Pancreas (tissue), 10 donors: Measurements from ENCODE around the gene ZNF521. TPM values are rescaled to one million over a fixed set of nuclear protein-coding genes. Genes with fewer than 3 reads are reported as not detected.

Experiments used
- ATAC-seq, 4 donors: fragments of 200-7000 bp; cut with Tn5 transposase; one replicate each; pipeline versions ENCODE4 v1.8.0 to v1.9.1; 2020; ENCODE audit warnings: mild to moderate bottlenecking in 4 of 4, moderate library complexity in 4 of 4
- DNase-seq, 6 donors: peaks; one replicate each; pipeline ENCODE4 v3.0.0-alpha.2; 2020
- FAIRE-seq: peaks from 2 replicates; lab custom pipeline; 2012; peaks lifted over from hg19 to GRCh38; lab: Jason Lieb, UNC
- H3K27ac ChIP-seq, 4 donors: fragments of 200-600 bp; sonication (generic); 1 replicate in 3 of 4; 2 replicates in 1 of 4; pipeline versions ENCODE4 v1.5.0 to v1.8.0; 2020
- H3K27me3 ChIP-seq, 4 donors: fragments of 200-600 bp; one replicate each; pipeline ENCODE4 v1.8.0; 2021
- H3K36me3 ChIP-seq, 3 donors: fragments of 200-600 bp; sonication (generic) in 1 of 3; one replicate each; pipeline versions ENCODE4 v1.5.0 to v1.8.0; 2020 to 2021
- H3K4me1 ChIP-seq, 3 donors: fragments of 200-600 bp; one replicate each; pipeline ENCODE4 v1.8.0; 2021
- H3K4me3 ChIP-seq, 4 donors: fragments of 200-600 bp; sonication (generic) in 2 of 4; one replicate each; pipeline versions ENCODE4 v1.5.0 to v1.8.0; 2020 to 2021
- H3K9me3 ChIP-seq, 4 donors: fragments of 200-600 bp; one replicate each; pipeline ENCODE4 v1.8.0; 2021
- CTCF ChIP-seq, 4 donors: fragments of 200-600 bp; sonication (generic) in 3 of 4; IDR thresholded peaks; one replicate each; pipeline versions ENCODE4 v1.5.0 to v1.8.0; 2021; ENCODE audit warnings: antibody characterized with exemption in 4 of 4
- WGBS, 2 donors: extraction: QIAGEN DNeasy Blood & Tissue Kit; methylation state at CpG; one replicate each; pipeline ENCODE4 v1.1.7; 2013; 5-methylcytosine and 5-hydroxymethylcytosine counted together
- intact Hi-C, 3 donors: fragments of 100-400 bp; cut with DNase I; formaldehyde crosslinking; loops; one replicate each; pipeline versions ENCODE4 v1.11.1 to v1.14.2; 2022
- polyA plus RNA-seq, 2 donors: library from polyadenylated mRNA; stranded (reverse); fragments of 200-250 nt; gene quantifications; one replicate each; pipeline ENCODE4 v1.2.3, GENCODE V29; 2013
- total RNA-seq, 6 donors: library from RNA; stranded (reverse); fragmentation: NEBNext Ultra II Directional in 4 of 6; extraction: Animal tissue kit (Norgen Biotek cat#: 25700) in 4 of 6; gene quantifications; one replicate each; pipeline versions ENCODE4 v1.2.1 to v1.2.4, GENCODE V29; 2021 to 2023
- donor health status: healthy with polysubstance abuse.
- donor health status: DM: no; HTN: no; CAD: no; lungs with moderate emphysema.
- donor health status: DM: no; HTN: no; CAD: no.
- donor health status: control.
- donor health status: control.
- donor health status: Bipolar disorder and iron deficiency.
- donor health status: DM: yes; HTN: yes; CAD: no.
- donor health status: DM: no; HTN: no; CAD: no.
- donor health status: DM: no; HTN: no; CAD: no.
- donor health status: DM: yes; HTN: yes; CAD: no.

ZNF521 gene
- total and polyA plus RNA-seq, 8 donors = 0.42 to 6.0 (median 1.5) TPM

DNA sequence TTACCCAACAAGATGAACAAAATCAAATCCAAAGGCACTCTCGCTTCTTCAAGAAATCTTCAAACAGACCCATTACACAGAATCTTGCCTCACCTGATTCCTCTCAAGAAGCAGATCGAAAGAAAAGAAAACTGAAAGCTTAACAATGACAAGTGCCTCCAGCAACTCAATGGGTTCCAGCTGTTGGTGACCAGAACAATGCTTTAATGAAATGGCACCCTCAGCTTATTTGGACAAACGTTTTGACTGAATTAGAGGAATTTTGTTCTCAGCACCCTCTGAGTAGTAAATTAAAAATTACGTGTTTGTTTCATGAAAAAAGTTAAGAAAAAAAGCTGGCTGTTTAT lies 211.0 kb downstream of the ZNF521 start:
- Histone ChIP-seq H3K27ac (no peak overlapping the region), H3K4me3 (no peak overlapping the region), H3K4me1 (no peaks in the 10 kb centered on the region), H3K36me3 (no peaks in the 10 kb centered on the region), H3K9me3 (no peaks in the 10 kb centered on the region), H3K27me3 (no peaks in the 10 kb centered on the region)
- 51 to 52% methylated on average over 4 of the region's 4 CpGs for WGBS, 2 donors
- ATAC-seq (no peak), FAIRE-seq (no peak), DNase-seq (no peak)
- intact Hi-C loops = no loop called here
- TF ChIP-seq CTCF (IDR thresholded peaks at IDR 0.05) = no peak

- no peaks in the 10 kb centered on the region for H3K36me3 ChIP-seq
- ATAC-seq (no peak), DNase-seq (no peak), FAIRE-seq (no peak)
- no peaks in the 10 kb centered on the region for H3K9me3 ChIP-seq
- intact Hi-C loops = no loop called here
- no peak overlapping the region for H3K27ac ChIP-seq
- no peak overlapping the region for H3K4me3 ChIP-seq
- WGBS, 2 donors = 48 to 49% methylated on average over 8 of the region's 8 CpGs
- H3K27me3 ChIP-seq = no peaks in the 10 kb centered on the region
- H3K4me1 ChIP-seq = no peaks in the 10 kb centered on the region
- no peak for TF ChIP-seq CTCF (IDR thresholded peaks at IDR 0.05)
Measured at GRCh38 chr18:25140124-25140961, 211.6 kb downstream of the ZNF521 start.

DNA sequence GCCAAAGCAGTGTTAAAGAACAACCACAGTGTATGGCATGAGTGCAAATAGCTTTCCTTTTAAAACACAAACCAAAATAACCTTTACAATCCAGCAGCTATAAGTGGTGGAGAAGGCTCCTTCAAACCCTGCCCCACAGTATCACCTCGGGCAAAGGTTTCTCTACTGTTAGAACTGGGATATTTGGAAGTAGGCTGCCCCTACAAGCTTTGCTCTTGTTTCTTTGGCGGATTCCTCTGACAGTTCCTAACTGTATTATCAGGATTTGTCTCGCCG lies 214.8 kb downstream of the ZNF521 start:
- intact Hi-C loops = no loop called here
- 70 to 79% methylated on average over 4 of the region's 4 CpGs for WGBS, 2 donors
- TF ChIP-seq CTCF (IDR thresholded peaks at IDR 0.05) = no peak
- Histone ChIP-seq H3K36me3 (no peaks in the 10 kb centered on the region), H3K27ac (no peak overlapping the region), H3K27me3 (no peaks in the 10 kb centered on the region), H3K4me1 (no peaks in the 10 kb centered on the region), H3K9me3 (no peaks in the 10 kb centered on the region), H3K4me3 (no peak overlapping the region)
- ATAC-seq (no peak), FAIRE-seq (no peak), DNase-seq (no peak)

DNA sequence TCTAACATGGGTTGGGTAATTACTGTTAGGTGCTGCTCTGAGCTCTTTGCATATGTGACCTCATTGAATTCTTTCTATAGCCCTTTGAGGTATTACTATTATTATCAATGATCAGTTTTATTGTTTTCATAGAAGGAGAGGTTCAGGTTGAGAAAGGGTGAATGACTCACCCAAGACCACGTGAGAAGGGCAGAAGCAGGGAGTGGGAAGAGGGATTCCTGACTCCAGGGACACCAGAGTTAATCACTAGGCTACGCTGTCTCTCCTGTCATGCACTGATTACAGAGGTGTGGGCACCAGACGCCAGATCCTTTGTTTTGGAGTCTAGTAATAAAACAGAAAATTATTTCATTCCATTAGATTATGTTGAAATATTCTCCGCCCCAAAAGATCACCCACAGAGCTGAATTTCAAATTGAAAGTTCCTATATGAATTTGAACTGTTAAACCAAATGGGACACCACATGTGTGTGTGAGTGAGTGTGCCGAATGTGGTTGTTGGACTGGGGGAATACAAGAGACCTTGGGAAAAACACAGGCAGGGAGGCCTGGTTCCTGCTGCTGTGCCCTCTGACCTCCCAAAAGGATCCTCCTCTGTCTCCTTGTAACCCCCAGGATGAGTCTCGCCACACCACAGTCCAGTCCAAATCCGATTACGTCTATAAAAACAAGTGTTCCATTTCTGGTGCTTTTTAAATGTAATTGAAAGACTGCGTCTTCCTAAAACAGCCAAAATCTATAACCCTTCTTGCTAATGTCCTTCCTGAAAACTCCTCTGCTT lies 215.4 kb downstream of the ZNF521 start:
- Histone ChIP-seq H3K9me3 (no peaks in the 10 kb centered on the region), H3K27ac (no peak overlapping the region), H3K4me1 (no peaks in the 10 kb centered on the region), H3K36me3 (no peaks in the 10 kb centered on the region), H3K4me3 (no peak overlapping the region), H3K27me3 (no peaks in the 10 kb centered on the region)
- TF ChIP-seq CTCF (IDR thresholded peaks at IDR 0.05) = no peak
- ATAC-seq (no peak), FAIRE-seq (no peak), DNase-seq (no peak)
- intact Hi-C loops = no loop called here
- 69 to 73% methylated on average over 9 of the region's 9 CpGs for WGBS, 2 donors

GRCh38 chr18:25134861-25135260 lies 217.1 kb downstream of the ZNF521 start:
- Histone ChIP-seq H3K4me3 (no peak overlapping the region), H3K36me3 (no peaks in the 10 kb centered on the region), H3K27me3 (no peaks in the 10 kb centered on the region), H3K4me1 (no peaks in the 10 kb centered on the region), H3K27ac (no peak overlapping the region), H3K9me3 (no peaks in the 10 kb centered on the region)
- intact Hi-C loops = no loop called here
- DNase-seq (no peak), ATAC-seq (no peak), FAIRE-seq (no peak)
- TF ChIP-seq CTCF (IDR thresholded peaks at IDR 0.05) = no peak
- 50 to 52% methylated on average over 2 of the region's 2 CpGs for WGBS, 2 donors
